Measurements from ENCODE around the gene RHAG.
"Not testable (repeated sequence)": the region's sequence is repeated elsewhere in the genome, so short reads cannot be mapped to it uniquely, and the experiment has no call there.

Gene RHAG

GRCh38 chr6:49635978-49636712 is 494 bp downstream of the RHAG start:
- no peak for DNase-seq (ENCODE audit: low read depth in 4 of 4, low spot score in 1 of 4)

DNA sequence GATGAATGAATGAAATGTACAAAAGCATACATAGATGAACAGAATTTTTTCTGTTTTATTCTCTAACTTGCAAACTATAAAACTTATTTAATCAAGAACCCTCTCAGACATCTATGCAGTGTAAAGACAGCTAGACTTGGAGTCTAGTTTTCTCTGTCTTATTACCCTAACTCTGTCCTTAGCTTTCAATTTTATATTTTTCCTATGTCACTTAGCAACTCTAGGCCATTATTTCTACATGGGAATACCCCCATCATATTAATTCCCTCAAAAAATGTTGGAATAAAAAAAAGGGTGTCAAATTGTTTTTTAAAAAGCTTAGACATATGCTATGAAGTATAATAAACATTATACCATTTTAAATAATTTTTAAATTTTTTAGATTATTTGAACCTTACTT is 1.2 kb downstream of the RHAG start:
- DNase-seq (ENCODE audit: low read depth in 4 of 4, low spot score in 1 of 4), result no peak

- no peak for DNase-seq (ENCODE audit: low read depth in 4 of 4, low spot score in 1 of 4)
These were observed 1.8 kb downstream of the RHAG start for GRCh38 chr6:49634836-49635218.

GRCh38 chr6:49634092-49634835 is 2.4 kb downstream of the RHAG start:
- DNase-seq (ENCODE audit: low read depth in 4 of 4, low spot score in 1 of 4), result no peak

- no peak for DNase-seq (ENCODE audit: low read depth in 4 of 4, low spot score in 1 of 4)
These were observed 3.1 kb downstream of the RHAG start for GRCh38 chr6:49633541-49633940.

DNA sequence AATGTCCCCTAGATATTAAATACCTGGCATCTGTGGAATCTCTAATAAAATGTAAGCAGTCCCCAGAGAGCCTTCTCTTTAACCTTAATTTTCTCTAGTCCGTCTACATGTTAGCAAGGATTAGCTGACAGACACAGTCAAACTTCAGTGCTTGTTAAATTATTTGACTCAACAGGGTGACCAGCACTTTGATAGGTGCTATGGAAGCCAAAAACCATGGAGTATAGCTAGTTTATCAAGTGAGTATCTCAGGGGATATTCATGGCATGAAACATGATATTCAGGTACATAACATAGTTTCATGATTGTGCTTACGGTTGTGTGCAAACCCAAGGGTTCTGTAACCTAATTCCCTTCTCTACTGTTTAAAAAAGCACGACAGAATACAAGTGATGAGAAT is 3.9 kb downstream of the RHAG start:
- DNase-seq (ENCODE audit: low read depth in 4 of 4, low spot score in 1 of 4), result no peak

GRCh38 chr6:49629485-49630088 is 7.1 kb downstream of the RHAG start:
- DNase-seq (ENCODE audit: low read depth in 4 of 4, low spot score in 1 of 4), result not testable (repeated sequence)

DNA sequence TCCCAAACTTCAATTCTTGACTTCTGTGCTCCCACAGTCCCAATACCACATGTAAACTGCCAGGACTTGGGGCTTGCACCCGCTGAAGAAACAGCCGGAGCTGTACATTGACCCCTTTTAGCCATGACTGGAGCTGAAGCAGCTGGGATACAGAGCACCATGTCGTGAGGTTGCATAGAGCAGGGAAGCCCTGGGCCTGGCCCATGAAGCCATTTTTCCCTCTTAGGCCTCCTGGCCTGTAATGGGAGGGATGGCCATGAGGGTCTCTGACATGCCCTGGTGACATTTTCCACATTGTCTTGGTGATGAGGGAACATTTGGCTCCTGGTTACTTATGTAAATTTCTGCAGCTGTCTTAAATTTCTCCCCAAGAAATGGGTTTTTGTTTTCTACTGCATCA is 9.8 kb downstream of the RHAG start:
- DNase-seq (ENCODE audit: low read depth in 4 of 4, low spot score in 1 of 4), result no peak

- no peak for DNase-seq (ENCODE audit: low read depth in 4 of 4, low spot score in 1 of 4)
These were observed 18.4 kb downstream of the RHAG start for GRCh38 chr6:49618257-49618656.

DNA sequence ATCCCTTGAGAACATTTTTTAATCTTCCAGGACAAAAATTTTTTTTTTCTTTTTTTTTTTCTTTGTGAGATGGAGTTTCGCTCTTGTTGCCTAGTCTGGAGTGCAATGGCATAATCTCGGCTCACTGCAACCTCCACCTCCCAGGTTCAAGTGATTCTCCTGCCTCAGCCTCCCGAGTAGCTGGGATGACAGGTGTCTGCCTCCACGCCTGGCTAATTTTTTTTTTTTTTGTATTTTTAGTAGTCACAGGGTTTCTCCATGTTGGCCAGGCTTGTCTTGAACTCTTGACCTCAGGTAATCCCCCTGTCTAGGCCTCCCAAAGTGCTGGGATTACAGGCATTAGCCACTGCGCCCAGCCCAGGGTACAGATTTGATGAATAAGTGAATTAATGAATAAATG is 22.5 kb downstream of the RHAG start:
- DNase-seq (ENCODE audit: low read depth in 4 of 4, low spot score in 1 of 4), result not testable (repeated sequence)

- no peak for DNase-seq (ENCODE audit: low read depth in 4 of 4, low spot score in 1 of 4)
These were observed 27.4 kb downstream of the RHAG start for GRCh38 chr6:49609285-49609684.

DNA sequence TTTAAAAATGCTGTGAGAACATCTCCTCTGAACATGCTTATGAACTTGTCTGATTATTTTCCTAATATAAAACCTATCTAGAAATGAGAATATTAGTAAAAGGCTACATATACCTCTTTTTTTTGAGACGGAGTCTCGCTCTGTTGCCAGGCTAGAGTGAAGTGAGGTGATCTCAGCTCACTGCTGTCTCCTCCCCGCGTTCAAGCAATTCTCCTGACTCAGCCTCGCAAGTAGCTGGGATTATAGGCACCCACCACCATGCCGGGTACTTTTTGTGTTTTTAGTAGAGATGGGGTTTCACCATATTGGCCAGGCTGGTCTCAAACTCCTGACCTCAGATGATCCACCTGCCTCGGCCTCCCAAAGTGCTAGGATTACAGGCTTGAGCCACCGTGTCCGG is 28.4 kb downstream of the RHAG start:
- not testable (repeated sequence) for DNase-seq (ENCODE audit: low read depth in 4 of 4, low spot score in 1 of 4)

DNA sequence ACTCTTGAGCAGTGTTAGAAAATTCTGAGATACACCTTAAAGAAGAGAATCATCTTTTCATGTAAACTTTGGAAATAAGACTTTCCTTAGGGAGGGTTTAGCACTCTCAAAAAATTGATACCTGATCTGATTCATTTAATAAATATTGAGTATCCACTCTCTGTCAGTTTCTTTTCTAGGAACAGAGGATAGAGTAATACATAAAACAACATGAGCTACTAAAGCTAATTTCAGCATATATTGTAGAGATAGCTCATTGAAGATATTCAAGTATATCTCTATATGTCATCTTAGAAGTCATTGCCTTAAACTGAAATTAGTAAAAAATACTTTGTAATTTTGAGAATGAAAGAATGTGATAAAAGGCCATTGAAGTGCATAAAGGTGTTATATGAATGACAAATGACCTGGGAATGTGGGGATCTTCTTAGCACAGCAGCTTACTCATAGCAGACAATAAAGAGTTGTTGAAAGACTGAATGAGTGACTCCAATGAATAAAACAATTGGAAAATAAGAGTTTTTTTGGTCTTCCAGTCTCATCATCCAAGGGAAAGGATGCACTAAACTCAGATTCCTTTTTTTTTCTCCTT is 29.2 kb downstream of the RHAG start:
- DNase-seq (ENCODE audit: low read depth in 4 of 4, low spot score in 1 of 4), result no peak

DNA sequence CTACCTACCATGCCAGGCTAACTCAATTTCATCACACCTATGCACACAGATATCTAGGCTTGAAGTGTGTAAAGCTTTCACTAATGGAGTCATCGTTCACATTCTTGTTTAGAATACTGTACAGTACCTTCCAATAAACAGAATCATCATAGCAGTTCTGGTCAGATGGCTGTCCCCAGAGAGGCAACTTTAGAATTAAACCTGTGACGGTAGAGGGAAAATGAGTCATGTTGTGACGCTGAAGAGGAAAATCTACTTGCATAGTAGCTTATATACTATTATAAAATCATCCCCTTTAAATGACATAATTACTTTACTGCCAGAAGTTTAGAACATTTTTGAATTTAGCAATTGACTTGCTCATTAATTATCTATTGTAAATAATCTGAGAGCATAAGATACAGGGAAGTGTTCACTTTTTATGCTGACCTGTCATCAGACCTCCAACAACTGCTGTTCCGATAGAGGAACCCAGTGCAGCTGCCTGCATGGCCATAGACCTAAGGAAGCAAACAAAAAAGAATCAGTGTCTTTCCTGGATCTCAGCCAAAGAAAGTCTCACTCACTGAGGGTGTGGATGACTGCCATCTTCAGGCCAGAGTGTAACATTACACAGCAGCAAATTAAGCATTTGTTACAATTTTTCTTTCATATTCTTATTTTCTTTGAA is 29.8 kb downstream of the RHAG start:
- no peak for DNase-seq (ENCODE audit: low read depth in 4 of 4, low spot score in 1 of 4)

DNA sequence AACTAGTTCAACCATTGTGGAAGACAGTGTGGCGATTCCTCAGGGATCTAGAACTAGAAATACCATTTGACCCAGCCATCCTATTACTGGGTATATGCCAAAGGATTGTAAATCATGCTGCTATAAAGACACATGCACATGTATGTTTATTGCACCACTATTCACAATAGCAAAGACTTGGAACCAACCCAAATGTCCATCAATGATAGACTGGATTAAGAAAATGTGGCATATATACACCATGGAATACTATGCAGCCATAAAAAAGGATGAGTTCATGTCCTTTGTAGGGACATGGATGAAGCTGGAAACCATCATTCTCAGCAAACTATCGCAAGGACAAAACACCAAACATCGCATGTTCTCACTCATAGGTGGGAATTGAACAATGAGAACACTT is 32.6 kb downstream of the RHAG start:
- not testable (repeated sequence) for DNase-seq (ENCODE audit: low read depth in 4 of 4, low spot score in 1 of 4)

GRCh38 chr6:49587262-49587661 is 49.4 kb downstream of the RHAG start:
- not testable (repeated sequence) for DNase-seq (ENCODE audit: low read depth in 4 of 4, low spot score in 1 of 4)

DNA sequence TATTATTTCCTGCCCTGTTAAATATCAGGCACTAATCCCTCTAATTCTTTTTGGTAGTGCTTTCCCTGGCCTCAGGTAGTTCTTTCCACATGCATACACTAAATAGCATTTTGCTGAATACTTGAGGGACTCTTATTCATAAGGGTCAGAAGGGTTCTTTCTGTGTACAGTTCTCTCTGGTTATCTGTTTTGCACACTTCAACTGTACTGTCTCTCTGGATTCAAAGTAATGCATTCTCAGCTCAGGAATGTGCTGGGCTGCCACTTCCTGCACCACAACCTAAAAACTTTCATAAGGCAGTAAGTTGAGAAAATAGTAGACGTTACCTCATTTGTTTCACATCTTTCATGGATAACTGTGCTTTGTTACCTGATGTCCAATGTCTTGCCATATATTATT is 54.1 kb downstream of the RHAG start:
- no peak for DNase-seq (ENCODE audit: low read depth in 4 of 4, low spot score in 1 of 4)

- DNase-seq (ENCODE audit: low read depth in 4 of 4, low spot score in 1 of 4), result no peak
These were observed 57.0 kb downstream of the RHAG start for GRCh38 chr6:49579649-49580048.

DNA sequence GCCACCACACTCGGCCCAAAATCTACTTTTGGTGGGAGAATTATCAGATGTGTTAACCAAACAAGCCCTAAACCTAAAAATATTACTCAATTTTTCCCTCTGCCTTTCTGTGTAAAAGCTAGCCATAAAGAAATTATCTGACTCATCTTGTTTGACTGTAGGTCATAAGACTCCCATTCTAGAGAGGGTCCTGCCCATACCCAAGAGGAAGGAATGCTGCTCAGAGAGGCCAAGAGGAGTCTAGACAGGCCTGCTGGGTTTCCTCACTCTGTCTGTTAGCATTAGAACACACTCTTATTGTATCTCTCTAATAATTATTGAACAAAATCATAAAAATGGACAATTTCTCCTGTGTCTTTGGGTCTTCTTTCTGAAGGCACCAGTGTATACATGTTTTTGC is 60.0 kb downstream of the RHAG start:
- DNase-seq (ENCODE audit: low read depth in 4 of 4, low spot score in 1 of 4), result no peak

DNA sequence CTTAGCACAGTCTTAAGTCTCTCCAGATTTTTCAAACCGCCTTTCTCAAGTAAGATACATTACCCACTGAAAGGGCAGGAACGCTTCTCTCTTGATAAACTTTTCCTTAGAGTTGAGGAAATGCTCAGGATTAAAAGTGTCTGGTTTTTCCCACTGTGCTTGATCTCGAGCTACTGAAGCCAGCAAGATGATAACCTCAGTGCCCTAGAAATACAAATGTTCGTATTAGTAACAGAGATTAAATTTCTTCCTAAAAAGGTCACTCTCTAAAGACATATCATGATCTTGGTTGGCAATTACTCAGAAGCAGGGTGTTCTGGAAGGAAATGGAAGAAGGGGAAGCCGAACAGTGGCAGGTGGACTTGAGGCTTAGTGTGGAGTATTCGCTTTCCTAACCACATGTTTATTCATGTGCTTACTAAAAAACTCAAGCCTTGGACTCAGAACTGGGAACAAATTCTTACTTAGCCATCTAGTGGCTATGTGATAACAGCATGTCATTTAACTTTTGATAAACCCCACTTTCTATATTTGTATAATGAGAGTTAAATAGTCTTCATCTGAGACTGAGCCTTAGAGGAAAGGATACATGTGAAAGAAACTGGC is 66.1 kb downstream of the RHAG start:
- no peak for DNase-seq (ENCODE audit: low read depth in 4 of 4, low spot score in 1 of 4)

GRCh38 chr6:49565855-49566254 is 70.8 kb downstream of the RHAG start:
- no peak for DNase-seq (ENCODE audit: low read depth in 4 of 4, low spot score in 1 of 4)
